GM19397 (cell line): ENCODE data around the gene MKI67.
"Not testable (repeated sequence)": the region's sequence is repeated elsewhere in the genome, so short reads cannot be mapped to it uniquely, and the experiment has no call there.

Source experiments
- ATAC-seq: cut with Tn5 transposase; IDR thresholded peaks from one replicate; pipeline ENCODE4 v1.9.1; 2021; ENCODE audit warnings: mild to moderate bottlenecking, moderate library complexity; ENCODE audit not compliant: unreplicated experiment

The MKI67 gene, protein sequence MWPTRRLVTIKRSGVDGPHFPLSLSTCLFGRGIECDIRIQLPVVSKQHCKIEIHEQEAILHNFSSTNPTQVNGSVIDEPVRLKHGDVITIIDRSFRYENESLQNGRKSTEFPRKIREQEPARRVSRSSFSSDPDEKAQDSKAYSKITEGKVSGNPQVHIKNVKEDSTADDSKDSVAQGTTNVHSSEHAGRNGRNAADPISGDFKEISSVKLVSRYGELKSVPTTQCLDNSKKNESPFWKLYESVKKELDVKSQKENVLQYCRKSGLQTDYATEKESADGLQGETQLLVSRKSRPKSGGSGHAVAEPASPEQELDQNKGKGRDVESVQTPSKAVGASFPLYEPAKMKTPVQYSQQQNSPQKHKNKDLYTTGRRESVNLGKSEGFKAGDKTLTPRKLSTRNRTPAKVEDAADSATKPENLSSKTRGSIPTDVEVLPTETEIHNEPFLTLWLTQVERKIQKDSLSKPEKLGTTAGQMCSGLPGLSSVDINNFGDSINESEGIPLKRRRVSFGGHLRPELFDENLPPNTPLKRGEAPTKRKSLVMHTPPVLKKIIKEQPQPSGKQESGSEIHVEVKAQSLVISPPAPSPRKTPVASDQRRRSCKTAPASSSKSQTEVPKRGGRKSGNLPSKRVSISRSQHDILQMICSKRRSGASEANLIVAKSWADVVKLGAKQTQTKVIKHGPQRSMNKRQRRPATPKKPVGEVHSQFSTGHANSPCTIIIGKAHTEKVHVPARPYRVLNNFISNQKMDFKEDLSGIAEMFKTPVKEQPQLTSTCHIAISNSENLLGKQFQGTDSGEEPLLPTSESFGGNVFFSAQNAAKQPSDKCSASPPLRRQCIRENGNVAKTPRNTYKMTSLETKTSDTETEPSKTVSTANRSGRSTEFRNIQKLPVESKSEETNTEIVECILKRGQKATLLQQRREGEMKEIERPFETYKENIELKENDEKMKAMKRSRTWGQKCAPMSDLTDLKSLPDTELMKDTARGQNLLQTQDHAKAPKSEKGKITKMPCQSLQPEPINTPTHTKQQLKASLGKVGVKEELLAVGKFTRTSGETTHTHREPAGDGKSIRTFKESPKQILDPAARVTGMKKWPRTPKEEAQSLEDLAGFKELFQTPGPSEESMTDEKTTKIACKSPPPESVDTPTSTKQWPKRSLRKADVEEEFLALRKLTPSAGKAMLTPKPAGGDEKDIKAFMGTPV (N-terminal part only)

DNA sequence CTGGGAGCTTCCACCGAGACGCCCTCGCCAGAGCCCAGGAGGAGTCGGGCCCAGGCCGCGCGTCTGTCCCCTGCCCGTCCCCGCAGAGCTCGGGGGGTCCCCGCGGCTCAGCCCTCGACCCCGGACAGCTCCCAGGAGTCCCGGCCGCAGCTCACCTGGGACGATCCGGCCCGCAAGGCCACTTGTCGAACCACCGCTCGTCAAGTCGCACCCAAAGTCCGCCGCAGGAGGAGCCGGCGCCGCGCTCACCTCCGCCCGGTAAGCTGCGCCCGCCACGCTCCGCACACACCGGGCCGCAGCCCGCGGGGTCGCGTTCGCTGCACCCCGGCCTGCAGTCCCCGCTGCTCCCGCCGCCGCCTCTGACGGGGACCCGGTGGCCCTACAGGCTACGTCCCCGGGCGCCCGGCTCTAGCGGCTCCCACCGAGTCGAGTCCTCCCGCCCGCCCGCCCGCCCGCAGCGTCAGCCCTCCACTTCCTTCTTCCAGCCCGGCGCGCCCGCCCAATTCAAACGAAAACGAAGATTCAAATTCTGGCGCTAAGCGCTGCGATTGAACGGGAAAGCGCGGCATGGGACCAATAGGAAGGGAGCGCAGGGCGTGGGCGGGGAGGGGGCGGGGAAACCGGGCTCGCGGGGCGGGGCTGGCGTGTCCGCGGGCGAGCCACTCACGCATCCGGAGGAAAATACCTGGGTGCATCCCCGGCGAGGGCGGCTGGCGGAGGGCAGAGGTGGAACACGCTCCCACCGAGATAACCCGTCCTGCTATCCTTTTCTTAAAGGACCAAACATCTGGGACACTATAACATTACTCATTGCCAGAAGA lies at the start of gene MKI67:
TSS of gene MKI67 (minus strand) at position 480 of the 821 bp plus-strand sequence. CDS start 756 bp downstream, outside the sequence.
- peak; percentile 75 for ATAC-seq

DNA sequence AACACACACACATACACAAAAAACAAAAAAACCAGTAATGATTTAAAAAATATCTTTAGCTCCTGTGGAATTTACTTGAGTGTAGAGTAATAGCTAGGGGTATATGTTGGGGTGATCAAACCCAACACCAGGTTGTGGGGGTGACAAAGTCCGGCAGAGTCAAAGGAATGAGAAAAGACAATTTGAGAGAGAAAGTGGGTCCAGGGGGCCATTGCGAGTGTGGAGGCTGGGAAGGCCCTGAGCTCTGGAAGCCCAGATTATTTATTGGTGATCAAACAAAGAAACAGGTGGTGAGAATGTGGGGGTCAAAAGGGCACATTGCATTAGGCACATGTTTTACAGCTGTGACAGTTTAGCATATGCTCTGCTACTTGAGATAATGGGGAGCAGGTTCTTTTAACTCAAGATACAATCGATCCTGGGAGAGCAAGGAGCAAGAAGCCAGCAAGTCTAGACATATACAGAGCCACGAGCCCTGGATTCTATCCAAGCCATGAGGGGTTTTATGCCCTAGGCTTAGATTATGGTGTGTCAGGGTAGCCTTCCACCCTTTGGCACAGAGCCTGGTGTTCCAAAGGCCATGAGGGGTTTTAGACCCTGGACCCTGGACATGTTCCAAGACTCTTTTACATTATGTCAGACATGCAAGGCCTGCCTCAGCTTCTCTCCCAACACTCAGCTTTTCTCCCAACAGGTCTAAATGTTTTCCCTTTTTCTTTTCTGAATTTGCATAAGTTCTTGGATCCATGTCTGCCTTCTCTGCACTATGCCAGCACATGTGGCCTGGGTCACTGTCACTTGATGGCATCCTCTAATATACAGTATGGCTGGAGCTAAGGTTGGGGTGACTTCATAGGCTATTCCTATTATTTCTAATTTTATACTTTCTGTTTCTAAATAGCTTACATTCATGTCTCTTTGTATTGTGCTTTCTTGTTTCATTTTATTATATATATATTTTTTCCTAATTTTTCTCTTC lies 48.6 kb upstream of the MKI67 start:
- ATAC-seq, result no peak

DNA sequence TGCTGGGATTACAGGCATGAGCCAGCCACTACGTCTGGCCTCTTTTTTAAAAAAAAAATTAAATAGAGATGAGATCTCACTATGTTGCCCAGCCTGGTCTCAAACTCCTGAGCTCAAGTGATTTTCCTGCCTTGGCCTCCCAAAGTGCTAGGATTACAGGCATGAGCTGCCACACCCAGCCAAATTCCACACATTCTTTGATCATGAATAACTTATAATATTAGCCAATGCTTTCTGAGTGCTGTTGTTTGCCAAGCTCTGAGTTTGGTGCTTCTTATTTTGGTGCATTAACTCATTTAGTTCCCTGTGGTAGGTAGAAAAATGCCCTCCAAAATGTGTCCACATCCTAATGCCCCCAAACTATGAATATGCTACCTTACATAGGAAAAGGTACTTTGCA lies 47.2 kb upstream of the MKI67 start:
- no peak for ATAC-seq

DNA sequence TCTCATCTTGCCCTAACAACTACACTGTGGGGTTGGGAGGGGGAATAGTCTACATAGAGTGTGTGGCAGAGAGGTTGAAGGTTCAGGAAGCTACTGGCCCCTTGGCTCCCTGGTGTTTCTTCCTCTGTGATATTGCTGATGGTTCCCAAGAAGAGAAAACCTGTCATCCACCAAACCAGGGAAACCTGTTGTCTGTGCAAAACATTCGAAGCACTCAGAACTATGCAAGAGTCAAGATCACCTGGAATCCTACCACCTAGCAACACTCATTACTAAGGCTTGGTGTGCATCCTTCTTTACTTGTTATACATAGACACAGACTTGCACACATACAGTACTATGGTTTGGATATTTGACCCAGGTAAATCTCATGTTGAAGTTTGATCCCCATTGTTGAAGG lies 46.5 kb upstream of the MKI67 start:
- no peak for ATAC-seq

DNA sequence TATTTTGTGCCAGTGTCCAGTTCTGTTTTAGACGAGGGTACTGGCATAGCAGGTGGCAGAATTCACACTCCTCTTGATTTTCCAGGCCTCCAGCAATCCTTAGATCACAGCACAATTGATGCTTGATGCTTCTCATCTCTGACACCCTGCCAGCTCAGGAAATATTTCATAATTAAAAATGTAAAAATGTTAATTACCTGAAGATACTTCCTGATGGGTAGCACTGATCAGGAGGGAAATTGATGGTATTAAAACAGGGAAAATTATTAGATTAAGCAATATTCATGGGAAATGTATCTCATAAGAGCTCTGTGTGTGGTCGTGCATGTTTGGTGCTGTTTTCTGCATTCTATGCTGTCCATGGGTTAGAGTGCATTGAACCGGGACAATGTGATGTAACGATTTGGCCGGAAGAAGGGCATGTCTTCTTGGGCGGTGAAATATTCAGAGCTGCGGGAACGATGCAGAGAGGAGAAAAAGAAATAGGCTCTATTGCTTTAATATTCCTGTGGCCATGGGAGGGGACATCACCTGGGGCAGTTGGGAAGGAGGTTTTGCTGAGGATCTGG lies 43.7 kb upstream of the MKI67 start:
- no peak for ATAC-seq

DNA sequence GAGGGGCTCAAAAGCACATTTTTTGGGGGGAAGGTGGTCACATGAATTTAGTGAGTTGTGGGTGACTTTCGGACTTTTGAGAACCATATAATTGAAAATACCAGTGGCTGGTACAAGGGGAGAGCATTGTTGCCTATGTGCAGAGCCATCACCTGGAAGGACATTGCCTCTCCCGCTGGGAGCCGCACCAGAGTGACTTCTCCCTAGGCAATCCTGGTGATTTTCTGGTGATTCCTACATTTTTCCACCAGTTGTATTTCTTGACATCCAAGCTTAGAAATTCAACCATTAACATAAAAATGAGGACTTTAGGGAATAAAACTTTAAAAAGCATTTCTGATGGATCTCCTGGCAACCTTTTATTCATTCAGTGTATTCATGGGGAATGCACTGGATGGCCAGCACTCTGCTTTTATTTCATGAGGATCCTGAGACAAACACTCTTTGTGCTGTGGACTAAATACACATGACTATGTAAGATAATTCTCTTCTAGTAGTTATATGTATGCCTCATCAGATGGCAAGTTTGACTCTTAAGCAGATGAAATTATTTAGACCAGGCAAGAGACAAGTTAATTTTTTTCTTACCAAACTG lies 41.8 kb upstream of the MKI67 start:
- ATAC-seq, result no peak

DNA sequence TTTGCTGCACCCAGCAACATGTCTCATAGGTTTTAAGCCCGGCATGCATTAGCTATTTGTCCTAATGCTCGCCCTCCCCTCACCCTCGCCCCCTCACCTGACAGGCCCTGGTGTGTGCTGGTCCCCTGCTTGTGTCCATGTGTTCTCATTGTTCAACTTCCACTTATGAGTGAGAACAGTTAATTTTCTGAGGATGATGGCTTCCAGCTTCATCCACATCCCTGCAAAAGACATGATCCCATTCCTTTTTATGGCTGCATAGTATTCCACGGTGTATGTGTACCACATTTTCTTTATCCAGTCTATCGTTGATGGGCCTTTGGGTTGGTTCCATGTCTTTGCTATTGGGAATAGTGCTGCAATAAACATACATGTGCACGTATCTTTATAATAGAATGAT lies 40.9 kb upstream of the MKI67 start:
- not testable (repeated sequence) for ATAC-seq

DNA sequence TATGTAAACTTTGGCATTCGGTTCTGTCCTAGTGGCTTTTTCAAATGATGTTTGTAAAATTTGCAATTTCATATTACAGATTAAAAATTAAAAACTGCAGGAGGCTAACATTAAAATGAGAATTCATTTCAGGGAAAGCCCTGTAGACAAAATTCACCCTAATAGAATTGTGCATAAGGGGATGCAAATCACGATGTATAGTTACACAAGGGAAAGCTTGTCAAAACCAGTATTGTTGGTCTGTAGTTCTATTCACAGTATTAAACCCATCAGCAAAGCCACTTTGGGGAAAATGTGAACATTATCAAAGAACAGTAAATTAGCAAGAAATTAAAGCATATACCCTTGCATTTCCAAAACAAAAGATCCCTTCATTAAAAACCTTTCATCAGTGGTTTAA lies 39.9 kb upstream of the MKI67 start:
- ATAC-seq, result no peak

DNA sequence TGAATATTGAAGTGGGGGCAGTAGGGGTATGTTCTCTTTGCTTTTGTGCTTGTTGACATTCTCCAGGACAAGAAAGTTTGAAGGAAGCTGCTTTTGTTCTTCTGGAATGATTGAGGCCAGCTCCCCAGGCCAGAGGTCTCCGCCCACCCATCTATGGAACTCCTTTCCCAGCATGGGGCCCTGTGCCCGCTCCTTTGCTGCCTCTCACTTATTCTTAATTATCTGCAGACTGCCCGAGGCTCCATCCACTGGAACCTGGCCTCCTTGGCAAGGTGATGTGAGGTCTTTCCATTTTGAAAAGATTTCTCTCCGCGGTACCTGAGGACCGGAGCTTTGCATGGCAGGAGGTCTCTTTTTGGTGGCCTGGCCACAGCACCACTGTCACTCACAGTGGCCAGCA lies 39.3 kb upstream of the MKI67 start:
- no peak for ATAC-seq

DNA sequence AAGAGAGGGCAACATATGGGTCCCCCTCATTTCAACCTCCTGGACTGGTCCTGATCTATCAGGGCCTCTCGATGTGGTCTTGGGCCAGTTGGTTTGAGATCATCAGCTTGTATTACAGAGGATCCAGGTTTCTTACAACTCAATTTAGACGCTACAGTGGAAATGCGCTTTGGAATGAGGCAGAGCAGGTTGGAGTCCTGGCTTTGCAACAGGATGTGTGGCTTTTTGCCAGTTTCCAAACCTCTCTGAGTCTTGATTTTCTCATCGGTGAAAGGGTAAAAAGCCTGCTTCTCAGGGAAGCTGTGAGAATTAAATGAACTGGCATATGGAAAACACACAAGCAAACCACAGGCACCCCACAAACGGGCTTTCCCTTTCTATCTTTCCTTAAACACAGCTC lies 37.5 kb upstream of the MKI67 start:
- no peak for ATAC-seq

DNA sequence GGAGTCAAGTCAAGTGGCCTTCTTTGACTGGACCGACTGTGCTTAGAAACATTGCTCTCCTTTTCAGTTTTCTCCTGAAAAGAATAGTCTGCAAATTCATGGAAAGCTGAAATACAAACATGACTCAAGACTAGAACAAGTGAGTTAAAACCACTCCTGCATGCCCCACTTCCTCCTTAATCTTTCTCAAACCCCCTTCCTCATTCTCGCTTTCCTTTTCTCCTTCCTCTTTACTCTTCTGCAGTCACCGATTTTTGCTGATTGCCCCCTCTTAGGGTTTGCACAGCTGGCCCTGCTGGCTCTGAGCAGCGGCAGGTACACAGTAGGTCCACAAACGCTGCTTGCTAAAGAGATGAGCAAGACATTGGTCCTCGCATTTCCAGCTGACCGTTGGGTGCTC lies 34.8 kb upstream of the MKI67 start:
- ATAC-seq, result no peak

DNA sequence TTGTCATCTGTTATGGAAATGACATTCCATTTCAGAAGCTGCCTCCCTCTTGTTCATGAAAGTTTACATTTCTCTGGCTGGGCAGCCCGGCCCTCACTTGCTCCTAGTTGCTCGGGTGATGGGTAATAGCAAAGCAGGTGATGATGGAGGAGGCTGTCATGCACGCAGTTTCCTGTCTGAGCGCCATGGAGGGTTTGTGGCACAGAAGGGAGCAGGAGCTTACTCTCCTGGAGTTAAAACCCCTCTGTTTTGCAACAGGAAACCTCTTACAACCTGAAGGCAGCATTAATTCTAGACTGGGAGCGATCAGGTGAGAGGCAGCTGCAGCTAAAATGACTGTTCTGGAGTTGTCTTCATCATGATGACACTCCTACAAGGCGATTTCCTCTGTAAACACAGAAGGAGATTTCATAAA lies 34.1 kb upstream of the MKI67 start:
- ATAC-seq, result no peak

DNA sequence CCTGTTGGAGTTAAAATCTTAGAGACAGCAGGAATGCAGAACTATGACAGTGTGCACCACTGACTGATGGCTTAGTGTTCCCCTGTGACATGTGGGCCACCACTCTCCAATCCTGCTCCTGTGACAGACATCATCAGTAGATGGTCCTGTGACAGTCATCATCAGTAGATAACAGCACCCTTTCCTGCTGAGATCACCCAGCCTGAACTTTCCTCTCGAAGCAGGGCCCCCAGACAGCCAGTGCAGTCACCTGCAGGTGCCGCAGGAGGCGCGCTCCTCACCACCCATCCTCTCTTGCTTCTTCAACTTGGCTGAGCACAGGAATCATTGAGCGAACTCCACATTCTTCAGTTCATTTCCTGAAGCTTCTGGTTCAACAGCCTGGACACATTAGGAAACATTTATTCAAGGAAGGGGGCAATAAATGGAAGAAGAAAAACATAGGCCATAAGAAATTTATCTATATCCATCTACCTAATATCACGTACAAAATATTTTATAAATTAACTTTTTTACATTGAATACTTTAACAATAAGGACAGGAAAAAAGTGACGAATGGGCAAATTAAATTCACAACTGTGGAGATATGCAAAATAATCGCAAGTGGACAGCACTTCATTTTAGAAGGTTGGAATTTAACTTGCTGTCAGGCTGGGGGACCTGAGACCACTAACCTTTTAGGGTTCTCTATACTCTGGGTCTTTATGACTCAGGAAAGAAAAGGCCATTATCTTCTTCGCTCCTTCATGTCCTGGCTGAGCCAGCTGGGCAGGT lies 32.0 kb upstream of the MKI67 start:
- ATAC-seq, result no peak

DNA sequence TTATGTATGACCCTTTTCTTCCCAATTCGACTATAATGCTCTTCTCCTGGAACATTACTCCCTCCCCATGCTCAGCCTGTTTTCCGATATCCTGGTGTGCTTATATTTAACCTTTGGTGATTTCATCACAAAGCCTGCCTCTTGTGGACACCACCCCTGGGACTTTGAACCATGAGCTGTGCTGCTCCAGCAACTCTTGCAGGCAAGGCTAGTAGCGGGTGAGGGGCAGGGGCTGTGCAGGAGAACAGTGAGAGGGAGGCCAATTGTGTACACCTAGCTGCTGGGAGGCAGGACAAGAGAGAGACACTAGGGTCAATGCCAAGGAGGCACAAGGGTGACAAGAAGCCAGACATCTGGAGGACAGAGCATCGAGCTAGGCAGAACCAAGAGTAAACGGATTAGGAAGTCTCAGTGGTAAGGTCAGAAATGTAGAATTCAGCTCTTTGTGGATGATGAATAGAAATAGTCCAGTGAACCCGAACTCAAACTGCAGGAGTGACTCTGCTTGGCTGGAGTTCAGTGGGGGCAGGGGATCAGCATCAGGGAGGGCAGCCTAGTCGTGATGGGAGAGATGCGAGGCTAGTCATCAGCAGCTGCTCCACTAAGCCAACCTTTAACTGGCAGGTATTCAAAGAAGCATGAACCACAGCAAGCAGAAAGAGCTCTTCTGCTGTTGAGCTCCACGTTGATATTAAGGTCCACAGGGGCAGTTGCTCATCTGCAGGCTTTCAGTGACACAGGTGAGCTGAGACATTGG lies 31.0 kb upstream of the MKI67 start:
- no peak for ATAC-seq

DNA sequence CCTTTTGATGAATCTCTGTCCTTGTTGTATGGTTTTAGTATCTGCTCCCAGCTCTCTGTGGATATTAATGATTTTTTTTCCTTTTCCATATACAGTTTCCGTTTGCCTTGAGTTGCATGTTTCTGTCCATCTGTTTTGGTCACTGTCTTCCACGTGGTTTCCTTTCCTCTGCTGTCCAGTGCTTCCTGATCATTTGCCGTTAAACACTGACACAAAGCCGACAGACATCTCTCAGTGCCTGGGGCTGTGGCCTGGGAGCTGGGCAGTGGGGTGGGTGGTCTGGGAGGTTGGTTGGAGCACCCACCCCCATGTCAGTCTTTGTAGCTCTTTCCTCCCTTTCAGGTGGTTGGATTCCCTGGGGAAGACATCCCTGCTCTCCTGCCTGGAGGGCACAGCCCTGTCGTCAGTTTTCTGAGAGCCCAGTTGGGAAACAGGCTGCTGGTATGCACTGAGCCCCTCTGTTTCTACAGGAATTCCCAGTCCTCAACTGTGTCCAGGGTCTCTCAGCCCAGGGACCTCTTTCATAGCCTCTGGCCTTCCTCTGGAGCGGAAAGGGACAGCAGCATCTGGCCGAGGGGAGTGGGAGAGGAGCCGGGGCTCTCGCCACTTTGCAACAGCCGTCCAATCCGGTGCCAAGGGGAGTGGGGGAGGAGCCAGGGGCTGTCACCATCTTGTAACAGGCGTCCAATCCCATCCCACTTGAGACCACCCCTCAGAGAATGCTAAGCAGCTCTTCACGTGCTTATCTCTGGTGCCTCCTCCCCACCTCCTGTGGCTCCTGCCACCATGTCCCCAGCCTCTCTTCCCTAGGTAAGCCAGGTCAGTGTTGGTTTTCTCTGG lies 26.7 kb upstream of the MKI67 start:
- no peak for ATAC-seq

DNA sequence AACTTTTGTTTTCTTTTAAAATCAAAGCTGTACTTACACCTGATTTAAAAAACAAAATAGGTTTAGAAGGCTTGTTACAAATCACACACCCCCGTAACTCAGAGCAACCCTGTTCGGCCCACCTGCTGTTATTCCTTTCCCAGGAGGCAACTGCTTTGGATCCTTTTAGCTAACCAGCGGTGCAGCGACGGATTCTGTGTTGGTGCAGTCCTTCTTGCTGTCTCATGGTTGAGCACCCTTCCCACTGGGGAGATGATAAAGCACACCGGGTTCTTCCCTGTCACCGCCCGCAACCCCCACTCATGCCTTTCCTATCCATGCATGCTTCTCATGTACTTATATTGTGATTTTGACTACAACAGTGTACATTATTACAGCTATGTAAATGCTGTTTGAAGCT lies 24.8 kb upstream of the MKI67 start:
- ATAC-seq, result no peak
